Uterus (tissue), 4 donors: ENCODE results near the gene CNTLN. TPM values are rescaled to one million over a fixed set of nuclear protein-coding genes. Genes with fewer than 3 reads are reported as not detected.

Experiments used
- DNase-seq, 2 donors: peaks; one replicate each; pipeline ENCODE4 v3.0.0-alpha.2; 2019 to 2020
- H3K27ac ChIP-seq, 2 donors: fragments of 200-600 bp; sonication (generic); 1 replicate in 1 of 2; 2 replicates in 1 of 2; pipeline ENCODE4 v1.5.1; 2016 to 2018
- H3K27me3 ChIP-seq, 2 donors: fragments of 200-600 bp; sonication (generic); one replicate each; pipeline ENCODE4 v1.5.1; 2018 to 2019; ENCODE audit warnings: control low read depth in 1 of 2
- H3K36me3 ChIP-seq, 2 donors: fragments of 200-600 bp; sonication (generic); one replicate each; pipeline ENCODE4 v1.5.1; 2019; ENCODE audit warnings: control low read depth in 1 of 2
- H3K4me1 ChIP-seq, 2 donors: fragments of 200-600 bp; sonication (generic); one replicate each; pipeline ENCODE4 v1.5.1; 2018 to 2019; ENCODE audit warnings: control low read depth in 1 of 2
- H3K4me3 ChIP-seq, 2 donors: fragments of 200-600 bp; sonication (generic); 1 replicate in 1 of 2; 2 replicates in 1 of 2; pipeline ENCODE4 v1.5.1; 2018 to 2019; ENCODE audit warnings: mild to moderate bottlenecking in 1 of 2
- H3K9me3 ChIP-seq, 2 donors: fragments of 200-600 bp; sonication (generic); one replicate each; pipeline ENCODE4 v1.5.1; 2019; ENCODE audit warnings: control low read depth in 1 of 2
- CTCF ChIP-seq, 4 experiments: fragments of 200-600 bp in 2 of 4; fragments of 450-650 bp in 2 of 4; sonication (generic) in 2 of 4; IDR thresholded peaks; one replicate each; pipeline ENCODE4 v1.5.1; 2016 to 2019; ENCODE audit warnings: antibody characterized with exemption in 4 of 4, mild to moderate bottlenecking in 2 of 4, moderate library complexity in 1 of 4
- POLR2A ChIP-seq, 2 donors: fragments of 450-650 bp; IDR thresholded peaks; one replicate each; pipeline ENCODE4 v1.6.1; 2016; ENCODE audit warnings: antibody characterized with exemption in 2 of 2, mild to moderate bottlenecking in 1 of 2, moderate library complexity in 1 of 2
- intact Hi-C: fragments of 100-400 bp; cut with DNase I; formaldehyde crosslinking; loops from one replicate; pipeline ENCODE4 v1.15.1; 2023; ENCODE audit warnings: low total_unique reads
- total RNA-seq, 4 donors: library from RNA; depleted of rRNA in 3 of 4; stranded (reverse); fragments of >200 nt in 3 of 4; gene quantifications; one replicate each; pipeline versions ENCODE4 v1.1.0 to v1.2.4, GENCODE V29; 2014 to 2023
- donor health status: DM: yes; HTN: yes; CAD: no.

CNTLN gene
- total RNA-seq, 4 donors from 2014 or later = 11.3 to 41.7 (median 18.9) TPM

DNA sequence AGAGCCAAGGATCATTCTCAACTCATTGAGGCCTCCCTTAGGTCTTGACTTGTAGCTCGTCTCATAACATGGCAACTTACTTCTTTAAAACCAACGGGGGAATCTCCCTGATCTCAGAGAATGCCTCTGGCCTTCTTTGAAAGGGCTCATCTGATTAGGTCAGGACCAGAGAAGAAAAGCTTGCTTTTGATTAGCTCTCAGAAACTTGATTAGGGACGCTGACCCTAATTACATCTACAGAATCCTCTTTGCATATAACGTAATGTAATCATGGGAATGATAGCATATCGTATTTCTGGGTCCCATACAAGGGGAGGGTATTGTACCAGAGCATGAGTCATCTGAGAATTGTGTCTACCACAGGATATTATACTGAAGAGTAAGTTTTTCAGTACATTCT lies 318.9 kb downstream of the CNTLN start:
- H3K9me3 ChIP-seq = no peaks in the 10 kb centered on the region
- no peaks in the 10 kb centered on the region for H3K36me3 ChIP-seq
- no peaks in the 10 kb centered on the region for H3K4me1 ChIP-seq
- TF ChIP-seq POLR2A (IDR thresholded peaks at IDR 0.05) = no peak
- no peak for TF ChIP-seq CTCF (IDR thresholded peaks at IDR 0.05)
- intact Hi-C loops = no loop called here
- no peak overlapping the region for H3K27ac ChIP-seq
- no peak overlapping the region for H3K4me3 ChIP-seq
- no peak for DNase-seq
- H3K27me3 ChIP-seq = no peaks in the 10 kb centered on the region

- intact Hi-C loops = no loop called here
- DNase-seq = peak; percentile 15 to 34
- H3K9me3 ChIP-seq = no peaks in the 10 kb centered on the region
- no peaks in the 10 kb centered on the region for H3K27me3 ChIP-seq
- H3K27ac ChIP-seq = no peak overlapping the region
- H3K4me1 ChIP-seq = no peaks in the 10 kb centered on the region
- H3K4me3 ChIP-seq = no peak overlapping the region
- TF ChIP-seq POLR2A (IDR thresholded peaks at IDR 0.05) = no peak
- TF ChIP-seq CTCF (IDR thresholded peaks at IDR 0.05) = peak; percentile 63 to 78 (median 71)
- H3K36me3 ChIP-seq = no peaks in the 10 kb centered on the region
These were observed 328.1 kb downstream of the CNTLN start for GRCh38 chr9:17462869-17463464.

DNA sequence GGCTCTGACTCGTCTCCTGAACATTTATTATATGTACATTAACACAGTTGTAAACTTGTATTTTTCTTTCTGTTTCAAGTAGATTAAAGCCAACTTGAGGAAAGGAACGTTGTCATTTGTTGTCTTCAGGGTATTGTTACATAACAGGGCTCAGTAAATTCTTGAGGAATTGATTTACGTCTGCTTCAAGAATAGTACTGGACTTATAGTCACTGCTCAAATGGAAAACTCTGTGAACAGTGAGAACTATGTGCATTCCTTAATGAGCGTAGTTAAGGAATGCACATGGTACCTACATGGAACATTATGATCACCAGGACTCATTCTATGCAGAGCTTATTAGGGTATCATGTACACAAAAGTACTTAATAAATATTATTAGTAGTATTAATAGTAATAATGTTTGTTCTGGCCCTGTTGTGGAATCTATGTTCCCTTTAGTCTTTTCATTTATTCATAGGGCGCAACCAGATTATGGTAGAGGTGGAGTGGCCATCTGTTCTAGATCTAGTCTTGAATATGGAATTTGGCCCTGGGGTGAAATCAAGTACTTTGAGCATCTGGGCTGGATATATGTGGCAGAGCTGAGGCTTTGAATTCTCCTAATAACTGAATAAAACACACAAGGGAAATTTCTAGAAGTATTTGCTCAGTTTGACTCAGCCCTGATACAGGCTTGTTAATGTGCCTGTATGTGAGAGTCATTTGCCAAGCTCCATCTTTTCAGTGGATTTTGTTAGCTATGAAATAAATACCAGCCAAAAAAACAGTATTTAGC lies 335.4 kb downstream of the CNTLN start:
- TF ChIP-seq CTCF (IDR thresholded peaks at IDR 0.05) (no peak), POLR2A (IDR thresholded peaks at IDR 0.05) (no peak)
- H3K9me3 ChIP-seq = no peaks in the 10 kb centered on the region
- intact Hi-C loops = no loop called here
- no peaks in the 10 kb centered on the region for H3K36me3 ChIP-seq
- H3K4me3 ChIP-seq = no peak overlapping the region
- DNase-seq = no peak
- H3K4me1 ChIP-seq = no peaks in the 10 kb centered on the region
- no peaks in the 10 kb centered on the region for H3K27me3 ChIP-seq
- H3K27ac ChIP-seq = no peak overlapping the region

DNA sequence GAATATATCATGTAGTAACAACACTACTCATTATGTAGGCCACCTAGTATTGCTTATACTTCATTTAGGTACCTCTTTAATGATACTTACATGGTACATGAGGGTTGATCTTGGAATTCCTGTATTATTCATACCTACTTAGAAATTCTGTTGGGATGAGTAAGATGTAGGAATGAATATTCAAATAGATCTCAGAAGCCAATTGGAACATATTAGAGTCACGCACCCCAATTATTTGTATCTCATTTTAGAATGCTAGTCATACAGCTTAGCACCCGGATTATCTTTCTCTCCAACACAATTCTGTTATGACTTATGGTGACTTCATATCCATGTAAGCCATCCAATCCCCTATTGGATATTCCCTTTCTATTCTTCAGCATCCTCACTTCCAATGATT lies 337.3 kb downstream of the CNTLN start:
- H3K27ac ChIP-seq = no peak overlapping the region
- H3K36me3 ChIP-seq = no peaks in the 10 kb centered on the region
- H3K9me3 ChIP-seq = no peaks in the 10 kb centered on the region
- intact Hi-C loops = no loop called here
- H3K27me3 ChIP-seq = no peaks in the 10 kb centered on the region
- TF ChIP-seq POLR2A (IDR thresholded peaks at IDR 0.05) = no peak
- no peak for TF ChIP-seq CTCF (IDR thresholded peaks at IDR 0.05)
- no peak overlapping the region for H3K4me3 ChIP-seq
- no peaks in the 10 kb centered on the region for H3K4me1 ChIP-seq
- DNase-seq = no peak

DNA sequence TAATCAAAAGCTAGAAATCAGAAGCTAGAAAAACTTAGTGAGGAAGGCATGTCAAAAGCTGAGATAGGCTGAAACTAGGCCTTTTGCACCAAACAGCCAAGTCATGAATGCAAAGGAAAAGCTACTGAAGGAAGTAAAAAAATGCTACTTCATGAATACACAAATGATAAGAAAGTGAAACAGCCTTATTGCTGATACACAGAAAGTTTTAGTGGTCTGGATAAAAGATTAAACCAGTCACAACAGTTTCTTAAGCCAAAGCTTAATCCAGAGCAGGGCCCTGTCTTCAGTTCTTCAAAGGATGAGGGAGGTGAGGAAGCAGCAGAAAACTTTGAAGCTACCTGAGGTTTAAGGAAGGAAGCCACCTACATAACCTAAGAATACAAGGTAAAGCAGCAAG lies 341.6 kb downstream of the CNTLN start:
- no peaks in the 10 kb centered on the region for H3K27me3 ChIP-seq
- no peaks in the 10 kb centered on the region for H3K4me1 ChIP-seq
- intact Hi-C loops = no loop called here
- no peaks in the 10 kb centered on the region for H3K9me3 ChIP-seq
- no peak for DNase-seq
- TF ChIP-seq CTCF (IDR thresholded peaks at IDR 0.05) = no peak
- TF ChIP-seq POLR2A (IDR thresholded peaks at IDR 0.05) = no peak
- H3K4me3 ChIP-seq = no peak overlapping the region
- no peak overlapping the region for H3K27ac ChIP-seq
- H3K36me3 ChIP-seq = no peaks in the 10 kb centered on the region
